HG02610 (cell line): ENCODE results near the gene CNPPD1.

Experiments
- ATAC-seq: cut with Tn5 transposase; IDR thresholded peaks from one replicate; pipeline ENCODE4 v1.9.1; 2021; ENCODE audit warnings: mild to moderate bottlenecking, moderate library complexity; ENCODE audit not compliant: unreplicated experiment

Gene CNPPD1

GRCh38 chr2:219163156-219163555, 13.6 kb downstream of the CNPPD1 start:
- ATAC-seq = no peak

GRCh38 chr2:219161097-219161496, 15.6 kb downstream of the CNPPD1 start:
- ATAC-seq = no peak

- peak; percentile 85 for ATAC-seq
Measured at GRCh38 chr2:219160186-219161017, 16.3 kb downstream of the CNPPD1 start, which contains the start of gene NHEJ1. NHEJ1 (minus strand) TSS chr2:219160815; CDS start chr2:219158362, 2,453 bp downstream.

- no peak for ATAC-seq
Measured at GRCh38 chr2:219159771-219160185, 16.9 kb downstream of the CNPPD1 start.

- ATAC-seq = no peak
Measured at GRCh38 chr2:219158586-219158985, 18.1 kb downstream of the CNPPD1 start.

GRCh38 chr2:219158025-219158424, 18.7 kb downstream of the CNPPD1 start:
- ATAC-seq = no peak

- no peak for ATAC-seq
Measured at GRCh38 chr2:219157396-219157795, 19.3 kb downstream of the CNPPD1 start.

- ATAC-seq = no peak
Measured at GRCh38 chr2:219155054-219155644, 21.6 kb downstream of the CNPPD1 start.

- ATAC-seq = no peak
Measured at GRCh38 chr2:219149667-219150066, 27.1 kb downstream of the CNPPD1 start.

- ATAC-seq = no peak
Measured at GRCh38 chr2:219142329-219142728, 34.4 kb downstream of the CNPPD1 start.

GRCh38 chr2:219140722-219141121, 36.0 kb downstream of the CNPPD1 start:
- no peak for ATAC-seq

GRCh38 chr2:219133976-219134375, 42.7 kb downstream of the CNPPD1 start:
- no peak for ATAC-seq

- ATAC-seq = no peak
Measured at GRCh38 chr2:219131744-219132143, 45.0 kb downstream of the CNPPD1 start.

GRCh38 chr2:219131327-219131726, 45.4 kb downstream of the CNPPD1 start:
- no peak for ATAC-seq

- ATAC-seq = no peak
Measured at GRCh38 chr2:219129589-219129988, 47.1 kb downstream of the CNPPD1 start.

- ATAC-seq = no peak
Measured at GRCh38 chr2:219128396-219128795, 48.3 kb downstream of the CNPPD1 start.

GRCh38 chr2:219127037-219127635, 49.6 kb downstream of the CNPPD1 start:
- no peak for ATAC-seq

GRCh38 chr2:219126555-219126954, 50.2 kb downstream of the CNPPD1 start:
- no peak for ATAC-seq

GRCh38 chr2:219125886-219126270, 50.8 kb downstream of the CNPPD1 start:
- no peak for ATAC-seq

GRCh38 chr2:219125225-219125885, 51.4 kb downstream of the CNPPD1 start:
- no peak for ATAC-seq

GRCh38 chr2:219124381-219125110, 52.2 kb downstream of the CNPPD1 start:
- no peak for ATAC-seq
